ENCODE data around the gene CLTCL1.

- no peak for TF ChIP-seq CTCF (optimal IDR thresholded peaks at IDR 0.05 in 1 of 3, IDR thresholded peaks at IDR 0.05 in 1 of 3, conservative IDR thresholded peaks at IDR 0.05 in 1 of 3; ENCODE audit: extremely low read depth in 1 of 3, insufficient read depth in 2 of 3, low read length in 3 of 3)
- TF ChIP-seq EZH2 (IDR thresholded peaks at IDR 0.05; ENCODE audit: low read length): no peak
Measured at GRCh38 chr22:19136915-19137314, 154.6 kb downstream of the CLTCL1 start.
